GM12875 (cell line): ENCODE data around the gene GALNT12.

ENCODE experiments used
- H3K4me3 ChIP-seq: one replicate; pipeline ENCODE4 v1.5.1; 2011; ENCODE audit warnings: low read depth, low read length, control low read depth
- CTCF ChIP-seq: IDR thresholded peaks from 2 replicates; pipeline ENCODE4 v1.5.1; 2011; ENCODE audit warnings: low read depth, mild to moderate bottlenecking, control low read depth, inconsistent platforms, low read length, moderate library complexity, borderline replicate concordance; ENCODE audit not compliant: insufficient read depth

The GALNT12 gene

GRCh38 chr9:98807070-98807813, at the start of gene GALNT12:
Gene GALNT12 (plus strand): TSS chr9:98807670. CDS start chr9:98807699, 29 bp downstream.
- no peak within 1 kb of the TSS for H3K4me3 ChIP-seq
- no peak for TF ChIP-seq CTCF

- no peak overlapping the region for H3K4me3 ChIP-seq
- no peak for TF ChIP-seq CTCF
Measured at GRCh38 chr9:98760231-98760630, 47.2 kb upstream of the GALNT12 start.

- TF ChIP-seq CTCF: no peak
- H3K4me3 ChIP-seq: no peak overlapping the region
Measured at GRCh38 chr9:98763986-98764745, 43.3 kb upstream of the GALNT12 start.

- no peak for TF ChIP-seq CTCF
- no peak overlapping the region for H3K4me3 ChIP-seq
Measured at GRCh38 chr9:98765256-98765655, 42.2 kb upstream of the GALNT12 start.

GRCh38 chr9:98766586-98766985, 40.9 kb upstream of the GALNT12 start:
- TF ChIP-seq CTCF: no peak
- no peak overlapping the region for H3K4me3 ChIP-seq

GRCh38 chr9:98767196-98767595, 40.3 kb upstream of the GALNT12 start:
- no peak overlapping the region for H3K4me3 ChIP-seq
- no peak for TF ChIP-seq CTCF

GRCh38 chr9:98767915-98768314, 39.6 kb upstream of the GALNT12 start:
- H3K4me3 ChIP-seq: no peak overlapping the region
- no peak for TF ChIP-seq CTCF
